ENCODE data around the gene KIT.

DNA sequence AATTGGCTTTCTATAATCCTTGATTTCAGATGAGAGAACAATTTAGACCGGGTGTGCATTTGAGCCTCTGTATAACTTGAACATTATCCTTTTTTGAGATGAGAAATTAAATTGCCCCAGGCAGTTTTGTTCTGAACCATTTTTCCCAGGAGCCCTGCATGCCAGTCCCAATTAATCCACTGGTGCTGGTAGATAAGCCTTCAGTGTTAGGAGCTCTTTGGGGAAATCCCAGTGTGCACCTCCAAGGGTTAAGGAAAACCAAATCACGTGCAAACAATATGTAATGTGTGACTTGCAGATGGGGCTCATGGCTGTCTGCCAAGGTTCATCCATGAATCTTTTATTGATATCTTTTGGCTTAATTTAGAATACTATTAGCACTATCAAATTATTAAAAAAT lies 43.2 kb downstream of the KIT start:
- no peak for TF ChIP-seq CTCF (IDR thresholded peaks at IDR 0.05)
- TF ChIP-seq ZFX (IDR thresholded peaks at IDR 0.05; ENCODE audit: borderline replicate concordance) = no peak

Data from 22Rv1 (cell line).